Effector memory CD4-positive, alpha-beta T cell (primary cell): ENCODE measurements around the gene CDRT15.

ENCODE experiments used
- DNase-seq, 3 donors: peaks; one replicate each; pipeline ENCODE4 v3.0.0-alpha.2; 2020
- H3K27ac ChIP-seq: 2 replicates; pipeline ENCODE4 v1.7.0; 2013; ENCODE audit warnings: mild to moderate bottlenecking, low read length, moderate library complexity; ENCODE audit not compliant: insufficient read depth, poor library complexity, severe bottlenecking
- H3K27me3 ChIP-seq: replicated peaks from 2 replicates; pipeline ENCODE4 v1.7.0; 2013; ENCODE audit warnings: mild to moderate bottlenecking, low read length; ENCODE audit not compliant: insufficient read depth, control insufficient read depth, poor library complexity, severe bottlenecking
- H3K36me3 ChIP-seq: 2 replicates; pipeline ENCODE4 v1.7.0; 2013; ENCODE audit warnings: mild to moderate bottlenecking, low read length, moderate library complexity; ENCODE audit not compliant: control insufficient read depth, insufficient read depth
- H3K4me1 ChIP-seq: 2 replicates; pipeline ENCODE4 v1.7.0; 2013; ENCODE audit warnings: low read length, mild to moderate bottlenecking; ENCODE audit not compliant: control insufficient read depth, insufficient read depth, poor library complexity, severe bottlenecking
- H3K4me3 ChIP-seq: 2 replicates; pipeline ENCODE4 v1.7.0; 2013; ENCODE audit warnings: low read length, low read depth, mild to moderate bottlenecking; ENCODE audit not compliant: insufficient read depth, poor library complexity, severe bottlenecking
- H3K9me3 ChIP-seq: 2 replicates; pipeline ENCODE4 v1.7.0; 2013; ENCODE audit warnings: mild to moderate bottlenecking, low read length, moderate library complexity; ENCODE audit not compliant: control insufficient read depth

CDRT15 gene

DNA sequence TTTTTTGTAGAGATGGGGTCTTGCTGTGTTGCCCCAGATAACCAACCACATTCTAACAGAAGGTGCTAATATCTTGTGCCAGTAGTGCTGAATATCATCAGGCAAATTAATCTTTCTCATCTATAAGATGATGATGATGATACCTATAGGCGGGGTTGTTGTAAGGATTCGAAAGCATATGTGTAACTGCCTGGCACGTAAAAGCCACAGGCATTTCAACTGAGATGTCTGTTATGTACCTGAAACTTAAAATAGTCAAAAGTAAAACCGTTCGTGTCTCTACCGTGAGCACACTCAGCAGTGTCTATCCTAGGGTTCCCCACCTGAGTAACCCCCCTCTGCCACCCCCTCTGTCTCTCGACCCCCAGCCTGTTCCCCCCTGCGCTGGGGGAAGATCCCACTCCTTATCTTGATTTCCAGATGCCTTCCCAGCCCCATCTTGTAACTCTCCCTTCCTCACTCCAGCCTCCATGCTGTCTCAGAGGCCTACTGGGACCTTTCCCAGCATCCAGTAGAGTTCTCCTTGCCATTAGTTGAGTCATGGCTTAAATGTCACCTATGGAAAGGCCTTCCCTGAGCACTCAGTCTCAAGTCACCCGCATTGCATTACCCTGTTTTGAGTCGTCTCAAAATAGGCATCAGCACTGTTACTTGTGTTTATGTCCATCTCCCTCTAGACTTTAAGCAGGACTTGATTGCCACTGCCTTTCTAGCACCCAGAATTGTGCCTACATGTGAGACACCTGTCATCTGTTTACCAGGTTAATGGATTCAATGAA is 34.1 kb downstream of the CDRT15 start:
- H3K27me3 ChIP-seq: no peaks in the 10 kb centered on the region
- H3K4me3 ChIP-seq: no peak overlapping the region
- H3K36me3 ChIP-seq: no peaks in the 10 kb centered on the region
- no peaks in the 10 kb centered on the region for H3K9me3 ChIP-seq
- H3K4me1 ChIP-seq: peaks cover 87% of the 10 kb centered on the region
- peak overlapping the region; percentile 76 for H3K27ac ChIP-seq
- no peak for DNase-seq

DNA sequence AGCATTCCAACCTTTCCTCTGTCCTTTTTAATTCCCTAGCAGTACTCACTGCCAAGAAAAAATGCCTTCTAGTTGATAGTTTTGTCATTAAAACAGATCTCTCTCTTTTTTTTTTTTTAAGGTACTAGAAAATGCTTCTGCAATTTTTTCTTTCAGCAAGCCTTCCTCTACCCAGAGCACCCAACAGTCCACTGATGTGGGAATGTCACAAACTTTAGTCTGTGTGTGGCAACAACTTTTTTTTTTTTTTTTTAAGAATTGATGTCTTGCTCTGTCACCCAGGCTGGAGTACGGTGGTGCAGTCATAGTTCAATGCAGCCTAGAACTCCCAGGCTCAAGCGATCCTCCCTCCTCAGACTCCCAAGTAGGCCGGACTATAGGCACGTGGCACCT is 34.7 kb downstream of the CDRT15 start:
- Histone ChIP-seq H3K4me1 (peaks cover 91% of the 10 kb centered on the region), H3K27me3 (no peaks in the 10 kb centered on the region), H3K9me3 (no peaks in the 10 kb centered on the region), H3K27ac (peak overlapping the region; percentile 76), H3K36me3 (no peaks in the 10 kb centered on the region), H3K4me3 (no peak overlapping the region)
- no peak for DNase-seq

DNA sequence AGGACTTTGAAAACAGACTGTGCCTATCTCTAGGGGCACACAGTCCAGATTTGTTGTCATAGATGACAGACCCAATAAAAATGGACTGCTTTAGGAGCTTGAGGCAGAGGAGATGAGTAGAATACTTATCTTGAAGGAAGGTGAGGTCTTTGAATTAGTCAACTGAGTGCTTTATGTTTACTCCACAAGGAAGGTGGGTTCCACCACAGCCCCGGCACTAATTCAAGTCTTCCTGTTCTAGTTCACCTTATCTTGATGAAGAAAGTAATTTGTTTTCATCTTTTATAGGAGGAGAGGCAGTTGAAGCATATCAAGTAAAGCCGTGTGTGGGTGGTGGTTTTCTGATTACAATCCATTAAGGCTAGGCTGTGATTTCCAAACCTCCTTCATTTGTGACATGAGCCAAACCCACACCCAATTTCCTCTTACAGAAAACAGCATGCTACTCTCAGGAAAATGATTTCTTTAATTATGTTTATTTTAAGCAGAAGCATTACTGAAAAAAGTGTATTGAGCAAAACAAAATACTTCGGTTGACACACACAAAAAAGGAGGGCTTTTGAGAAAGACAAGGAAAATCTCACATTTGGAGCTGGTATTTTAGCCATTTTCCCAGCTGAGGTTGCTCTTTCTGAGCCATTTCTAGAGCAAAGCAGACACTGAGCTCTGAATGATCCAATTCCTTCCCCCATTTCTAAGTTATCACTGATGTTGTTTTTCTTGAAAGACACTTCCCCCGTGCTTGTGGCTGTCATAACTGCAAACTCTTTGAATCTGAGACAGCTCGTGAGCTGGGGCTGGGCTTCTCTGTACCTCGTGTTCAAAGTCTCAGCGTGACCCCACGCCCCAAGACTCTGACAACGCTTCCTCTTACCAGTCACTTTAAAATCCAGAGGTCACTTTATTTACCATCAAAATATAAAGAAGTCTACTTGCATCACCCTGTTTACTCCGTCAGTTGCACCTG is 35.4 kb downstream of the CDRT15 start:
- Histone ChIP-seq H3K27ac (peak overlapping the region; percentile 76), H3K9me3 (no peaks in the 10 kb centered on the region), H3K4me3 (no peak overlapping the region), H3K4me1 (peaks cover 91% of the 10 kb centered on the region), H3K36me3 (no peaks in the 10 kb centered on the region), H3K27me3 (no peaks in the 10 kb centered on the region)
- peak; percentile 39 to 63 (median 41) for DNase-seq

DNA sequence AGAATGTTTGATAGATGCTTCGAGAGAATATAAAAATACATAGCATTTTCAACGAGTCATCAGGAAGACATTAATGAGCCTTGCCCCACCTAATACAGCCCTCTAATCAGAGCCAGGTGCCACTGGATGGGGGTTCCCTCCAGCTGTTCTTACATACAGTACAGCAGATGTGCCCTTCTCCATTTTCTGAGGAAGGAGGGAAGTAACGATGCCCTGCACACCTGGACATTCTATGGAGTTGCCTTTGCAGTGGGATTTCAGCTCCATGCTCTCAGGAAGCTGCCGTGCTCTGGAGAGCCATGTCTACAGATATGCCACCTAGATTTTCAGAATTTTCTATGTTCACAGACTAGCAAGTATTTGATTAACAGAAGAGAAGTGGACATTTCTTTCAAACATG is 36.3 kb downstream of the CDRT15 start:
- Histone ChIP-seq H3K27ac (peak overlapping the region; percentile 76), H3K4me3 (no peak overlapping the region)
- DNase-seq: no peak

DNA sequence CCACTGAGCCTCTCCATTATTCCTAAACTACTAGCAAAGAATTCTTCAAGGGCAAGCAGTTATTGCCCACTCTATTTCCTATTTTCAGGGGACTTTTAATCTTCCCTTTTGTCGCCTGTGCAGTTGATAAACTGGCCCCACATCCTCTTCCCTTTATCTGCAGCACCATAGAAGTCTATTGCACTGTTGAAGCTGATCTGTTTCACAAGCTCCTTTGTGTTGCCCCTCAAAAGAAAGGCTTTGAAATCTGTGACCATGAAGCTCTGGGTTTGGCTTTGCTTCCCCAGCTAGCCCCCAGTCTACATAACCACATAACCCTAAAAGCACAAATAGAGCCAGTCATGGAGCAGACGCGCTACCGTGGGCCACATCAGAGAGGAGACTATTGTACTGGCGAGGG is 37.1 kb downstream of the CDRT15 start:
- no peak overlapping the region for H3K4me3 ChIP-seq
- no peak for DNase-seq
- H3K4me1 ChIP-seq: peaks cover 98% of the 10 kb centered on the region
- no peaks in the 10 kb centered on the region for H3K36me3 ChIP-seq
- no peaks in the 10 kb centered on the region for H3K27me3 ChIP-seq
- H3K9me3 ChIP-seq: no peaks in the 10 kb centered on the region
- H3K27ac ChIP-seq: peak overlapping the region; percentile 15

More for the DNA sequence above, 36.3 kb downstream of the CDRT15 start:
- no peaks in the 10 kb centered on the region for H3K27me3 ChIP-seq
- H3K4me1 ChIP-seq: peaks cover 93% of the 10 kb centered on the region
- H3K36me3 ChIP-seq: no peaks in the 10 kb centered on the region
- H3K9me3 ChIP-seq: no peaks in the 10 kb centered on the region

DNA sequence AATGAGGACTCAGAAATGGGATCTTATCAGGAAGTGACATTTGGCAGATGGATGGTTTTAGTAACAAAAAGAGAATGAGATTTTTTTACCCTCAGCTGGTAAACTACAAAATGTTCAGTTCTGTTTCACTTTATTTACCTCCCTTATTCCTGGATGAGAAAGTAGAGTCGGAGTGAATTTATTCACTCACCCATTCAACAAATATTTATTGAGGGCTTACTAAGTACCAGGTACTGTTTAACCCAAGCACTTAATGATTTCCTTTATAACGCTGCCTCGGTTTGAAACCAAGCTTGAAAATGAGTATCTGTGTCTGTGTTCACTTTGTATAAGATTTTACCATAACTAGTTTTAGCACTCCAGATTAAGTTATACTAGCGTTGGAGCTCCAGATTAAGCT is 38.1 kb downstream of the CDRT15 start:
- no peaks in the 10 kb centered on the region for H3K9me3 ChIP-seq
- H3K27me3 ChIP-seq: no peaks in the 10 kb centered on the region
- H3K36me3 ChIP-seq: no peaks in the 10 kb centered on the region
- H3K27ac ChIP-seq: peak overlapping the region; percentile 68
- no peak overlapping the region for H3K4me3 ChIP-seq
- peaks cover 92% of the 10 kb centered on the region for H3K4me1 ChIP-seq
- DNase-seq: no peak

DNA sequence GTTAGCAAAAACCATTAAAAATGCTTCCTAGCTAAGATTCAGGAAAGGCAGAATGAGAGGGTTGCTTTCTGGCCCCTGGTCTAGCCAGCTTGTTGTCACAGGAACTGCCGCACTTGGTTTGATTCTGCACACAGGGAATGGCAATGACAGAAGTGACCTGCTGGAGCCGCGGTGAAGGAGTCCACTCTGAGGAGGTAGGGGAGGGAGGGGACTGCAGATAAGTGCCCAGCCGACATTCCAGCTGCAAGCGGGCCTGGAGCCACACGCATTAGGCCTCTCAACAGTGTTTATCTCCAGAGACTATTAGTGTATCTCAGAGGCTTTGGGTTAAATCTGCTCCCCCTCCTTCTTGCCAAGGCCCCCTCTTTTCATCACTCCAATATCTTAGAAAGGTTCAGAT is 38.6 kb downstream of the CDRT15 start:
- H3K27ac ChIP-seq: peak overlapping the region; percentile 68
- no peaks in the 10 kb centered on the region for H3K36me3 ChIP-seq
- no peak for DNase-seq
- no peaks in the 10 kb centered on the region for H3K27me3 ChIP-seq
- peaks cover 86% of the 10 kb centered on the region for H3K4me1 ChIP-seq
- H3K4me3 ChIP-seq: peak overlapping the region; percentile 6
- H3K9me3 ChIP-seq: no peaks in the 10 kb centered on the region

DNA sequence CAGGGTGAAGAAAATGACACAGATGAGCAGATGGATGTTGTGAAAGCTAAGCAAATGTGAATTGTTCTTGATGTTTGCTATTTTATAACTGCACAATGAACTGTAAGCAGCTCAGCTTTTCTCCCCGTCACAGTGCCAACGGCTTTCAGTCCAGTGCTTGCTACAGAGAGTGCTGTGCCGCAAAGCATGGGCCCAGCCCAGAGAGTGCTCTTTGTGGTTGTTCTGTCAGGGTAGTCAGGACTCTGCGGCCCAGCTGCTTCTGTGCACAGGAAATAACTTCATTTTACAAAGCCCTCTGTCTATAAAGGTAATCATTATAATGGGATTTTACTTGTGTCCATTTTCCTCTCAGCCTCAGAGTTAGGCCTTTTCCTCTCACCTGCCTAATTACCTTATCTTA is 39.1 kb downstream of the CDRT15 start:
- H3K27ac ChIP-seq: peak overlapping the region; percentile 68
- DNase-seq: peak in 1 of 3 donors; percentile 15
- no peaks in the 10 kb centered on the region for H3K36me3 ChIP-seq
- H3K4me1 ChIP-seq: peaks cover 82% of the 10 kb centered on the region
- H3K9me3 ChIP-seq: no peaks in the 10 kb centered on the region
- H3K4me3 ChIP-seq: peak overlapping the region; percentile 6
- H3K27me3 ChIP-seq: no peaks in the 10 kb centered on the region

DNA sequence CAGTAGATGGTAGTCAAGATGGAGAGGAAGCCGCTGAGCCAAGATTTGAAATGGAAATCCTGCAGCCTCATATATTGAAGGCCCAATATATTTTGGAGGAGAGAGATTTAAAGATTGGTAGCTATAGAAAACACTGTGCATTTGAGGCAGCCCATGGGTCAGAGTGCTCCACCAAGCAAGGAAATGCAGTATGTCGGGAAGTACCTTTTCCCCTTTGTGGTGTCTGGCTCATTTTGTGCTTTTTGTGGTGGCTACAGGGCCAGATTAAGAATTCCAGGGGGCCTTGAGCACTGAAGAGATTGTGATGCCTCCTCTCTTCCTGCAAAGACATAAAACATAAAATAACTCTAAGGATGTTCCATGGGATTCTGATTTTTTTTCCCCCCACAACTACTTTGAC is 39.6 kb downstream of the CDRT15 start:
- Histone ChIP-seq H3K9me3 (no peaks in the 10 kb centered on the region), H3K27ac (peak overlapping the region; percentile 68), H3K27me3 (no peaks in the 10 kb centered on the region), H3K36me3 (no peaks in the 10 kb centered on the region), H3K4me1 (peaks cover 77% of the 10 kb centered on the region), H3K4me3 (no peak overlapping the region)
- DNase-seq: no peak
